Osteocyte (in vitro differentiated cells): Measurements from ENCODE around the gene DDHD1. TPM values are rescaled to one million over a fixed set of nuclear protein-coding genes. Genes with fewer than 3 reads are reported as not detected.

ENCODE experiments used
- DNase-seq: peaks from one replicate; pipeline ENCODE4 v3.0.0; 2021; ENCODE audit warnings: mixed read lengths; ENCODE audit not compliant: unreplicated experiment; ENCODE audit errors: extremely low spot score
- H3K27ac Mint-ChIP-seq: one replicate; pipeline ENCODE4 v1.8.0; 2021; ENCODE audit warnings: mild to moderate bottlenecking, mixed read lengths; ENCODE audit not compliant: unreplicated experiment
- H3K27me3 Mint-ChIP-seq: one replicate; pipeline ENCODE4 v1.8.0; 2021; ENCODE audit warnings: mixed read lengths; ENCODE audit not compliant: unreplicated experiment
- H3K36me3 Mint-ChIP-seq: one replicate; pipeline ENCODE4 v1.8.0; 2021; ENCODE audit warnings: mixed read lengths; ENCODE audit not compliant: unreplicated experiment
- H3K4me1 Mint-ChIP-seq: one replicate; pipeline ENCODE4 v1.8.0; 2021; ENCODE audit warnings: mixed read lengths; ENCODE audit not compliant: unreplicated experiment
- H3K4me3 Mint-ChIP-seq: one replicate; pipeline ENCODE4 v1.8.0; 2021; ENCODE audit warnings: mild to moderate bottlenecking, moderate library complexity, mixed read lengths; ENCODE audit not compliant: unreplicated experiment
- H3K9me3 Mint-ChIP-seq: one replicate; pipeline ENCODE4 v1.8.0; 2021; ENCODE audit warnings: mixed read lengths; ENCODE audit not compliant: unreplicated experiment
- total RNA-seq: library from RNA; stranded (reverse); gene quantifications from 2 replicates; pipeline ENCODE4 v1.2.1, GENCODE V29; 2021
- TF ChIP-seq, protein P1 (sequence below): fragments of 200-600 bp; sonication (generic); IDR thresholded peaks from 2 replicates; pipeline ENCODE4 v1.5.0; 2021; ENCODE audit warnings: antibody characterized with exemption, mild to moderate bottlenecking, moderate library complexity

DDHD1 gene
- total RNA-seq, 1 donor from 2014 or later, result 21.1 TPM

GRCh38 chr14:53062856-53063255, 90.3 kb downstream of the DDHD1 start:
- Mint-ChIP-seq H3K27ac (no peak overlapping the region), H3K36me3 (peaks cover 14% of the 10 kb centered on the region), H3K9me3 (no peaks in the 10 kb centered on the region), H3K27me3 (no peaks in the 10 kb centered on the region), H3K4me1 (no peaks in the 10 kb centered on the region), H3K4me3 (no peak overlapping the region)
- no peak for DNase-seq
- TF ChIP-seq, protein P1, sequence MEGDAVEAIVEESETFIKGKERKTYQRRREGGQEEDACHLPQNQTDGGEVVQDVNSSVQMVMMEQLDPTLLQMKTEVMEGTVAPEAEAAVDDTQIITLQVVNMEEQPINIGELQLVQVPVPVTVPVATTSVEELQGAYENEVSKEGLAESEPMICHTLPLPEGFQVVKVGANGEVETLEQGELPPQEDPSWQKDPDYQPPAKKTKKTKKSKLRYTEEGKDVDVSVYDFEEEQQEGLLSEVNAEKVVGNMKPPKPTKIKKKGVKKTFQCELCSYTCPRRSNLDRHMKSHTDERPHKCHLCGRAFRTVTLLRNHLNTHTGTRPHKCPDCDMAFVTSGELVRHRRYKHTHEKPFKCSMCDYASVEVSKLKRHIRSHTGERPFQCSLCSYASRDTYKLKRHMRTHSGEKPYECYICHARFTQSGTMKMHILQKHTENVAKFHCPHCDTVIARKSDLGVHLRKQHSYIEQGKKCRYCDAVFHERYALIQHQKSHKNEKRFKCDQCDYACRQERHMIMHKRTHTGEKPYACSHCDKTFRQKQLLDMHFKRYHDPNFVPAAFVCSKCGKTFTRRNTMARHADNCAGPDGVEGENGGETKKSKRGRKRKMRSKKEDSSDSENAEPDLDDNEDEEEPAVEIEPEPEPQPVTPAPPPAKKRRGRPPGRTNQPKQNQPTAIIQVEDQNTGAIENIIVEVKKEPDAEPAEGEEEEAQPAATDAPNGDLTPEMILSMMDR, result no peak

GRCh38 chr14:53060046-53060445, 93.1 kb downstream of the DDHD1 start:
- DNase-seq, result no peak
- TF ChIP-seq, protein P1, result no peak
- Mint-ChIP-seq H3K9me3 (no peaks in the 10 kb centered on the region), H3K27me3 (no peaks in the 10 kb centered on the region), H3K36me3 (peaks cover 7% of the 10 kb centered on the region), H3K4me3 (no peak overlapping the region), H3K27ac (no peak overlapping the region), H3K4me1 (peaks cover under 1% of the 10 kb centered on the region)

GRCh38 chr14:53055003-53055402, 98.1 kb downstream of the DDHD1 start:
- peaks cover 8% of the 10 kb centered on the region for H3K36me3 Mint-ChIP-seq
- H3K27ac Mint-ChIP-seq, result no peak overlapping the region
- TF ChIP-seq, protein P1, result peak; percentile 79
- no peak for DNase-seq
- H3K4me3 Mint-ChIP-seq, result no peak overlapping the region
- H3K9me3 Mint-ChIP-seq, result no peaks in the 10 kb centered on the region
- no peaks in the 10 kb centered on the region for H3K27me3 Mint-ChIP-seq
- H3K4me1 Mint-ChIP-seq, result peaks cover 10% of the 10 kb centered on the region

GRCh38 chr14:53054457-53054856, 98.7 kb downstream of the DDHD1 start:
- TF ChIP-seq, protein P1, result no peak
- Mint-ChIP-seq H3K27me3 (no peaks in the 10 kb centered on the region), H3K27ac (peak overlapping the region; percentile 19), H3K9me3 (no peaks in the 10 kb centered on the region), H3K4me1 (peaks cover 10% of the 10 kb centered on the region), H3K4me3 (no peak overlapping the region), H3K36me3 (peaks cover 12% of the 10 kb centered on the region)
- no peak for DNase-seq

DNA sequence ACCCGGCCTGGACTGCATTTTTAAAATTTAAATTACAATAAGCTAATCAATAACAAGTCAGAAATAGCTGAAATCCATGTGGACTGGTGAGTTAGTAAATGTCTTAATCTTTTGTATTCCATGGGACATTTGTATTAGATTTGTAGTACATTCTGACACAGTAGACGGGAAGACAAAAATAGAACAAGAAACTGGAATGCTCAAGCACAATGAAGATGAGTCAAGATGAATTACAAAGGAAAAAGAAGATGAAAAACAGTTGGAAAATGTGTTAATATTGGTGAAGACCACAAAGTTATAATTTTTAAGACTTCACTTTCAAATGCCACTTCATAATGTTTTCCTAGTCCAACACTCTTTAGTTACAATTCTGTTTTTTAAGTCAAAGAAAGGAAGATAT, 104.5 kb downstream of the DDHD1 start:
- Mint-ChIP-seq H3K9me3 (no peaks in the 10 kb centered on the region), H3K4me3 (no peak overlapping the region), H3K36me3 (peaks cover 14% of the 10 kb centered on the region), H3K27me3 (no peaks in the 10 kb centered on the region), H3K27ac (no peak overlapping the region), H3K4me1 (peaks cover 11% of the 10 kb centered on the region)
- TF ChIP-seq, protein P1, result no peak
- DNase-seq, result no peak
